Right lobe of liver (tissue), 4 donors: Measurements from ENCODE around the gene CCDC197.

Experiments
- POLR2A ChIP-seq: fragments of 450-650 bp; IDR thresholded peaks from one replicate; pipeline ENCODE4 v1.6.1; 2017; ENCODE audit warnings: antibody characterized with exemption, mild to moderate bottlenecking
- TF ChIP-seq, protein P1 (sequence below), 4 donors: fragments of 200-600 bp in 3 of 4; fragments of 450-650 bp in 1 of 4; IDR thresholded peaks; one replicate each; pipeline versions ENCODE4 v1.5.1 to v1.8.0; 2016 to 2022; ENCODE audit warnings: antibody characterized with exemption in 4 of 4, mild to moderate bottlenecking in 2 of 4
- donor health status: DM: no; HTN: no; CAD: no.
- donor health status: DM: no; HTN: no; CAD: no.
- donor health status: DM: no; HTN: yes; CAD: no.

DNA sequence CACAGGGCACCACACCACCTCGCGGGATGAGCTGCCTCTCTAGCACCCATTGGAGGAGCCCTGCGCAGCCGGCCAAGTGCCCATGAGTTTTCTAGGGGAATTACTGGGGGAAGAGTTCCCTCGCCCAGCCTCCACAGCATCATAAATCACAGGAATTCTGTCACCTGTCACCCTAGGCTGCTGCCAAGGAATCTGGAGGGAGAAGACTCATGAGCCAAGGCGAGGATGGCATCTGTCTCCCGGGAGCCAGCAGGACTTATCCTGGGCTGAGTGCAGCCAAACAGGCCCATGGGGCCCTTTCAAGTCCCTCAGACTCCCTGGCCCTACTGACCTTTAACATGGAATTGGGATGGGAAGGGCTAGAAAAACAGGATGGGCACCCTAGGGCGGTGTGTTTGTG is 21.2 kb downstream of the CCDC197 start:
- TF ChIP-seq, protein P1, sequence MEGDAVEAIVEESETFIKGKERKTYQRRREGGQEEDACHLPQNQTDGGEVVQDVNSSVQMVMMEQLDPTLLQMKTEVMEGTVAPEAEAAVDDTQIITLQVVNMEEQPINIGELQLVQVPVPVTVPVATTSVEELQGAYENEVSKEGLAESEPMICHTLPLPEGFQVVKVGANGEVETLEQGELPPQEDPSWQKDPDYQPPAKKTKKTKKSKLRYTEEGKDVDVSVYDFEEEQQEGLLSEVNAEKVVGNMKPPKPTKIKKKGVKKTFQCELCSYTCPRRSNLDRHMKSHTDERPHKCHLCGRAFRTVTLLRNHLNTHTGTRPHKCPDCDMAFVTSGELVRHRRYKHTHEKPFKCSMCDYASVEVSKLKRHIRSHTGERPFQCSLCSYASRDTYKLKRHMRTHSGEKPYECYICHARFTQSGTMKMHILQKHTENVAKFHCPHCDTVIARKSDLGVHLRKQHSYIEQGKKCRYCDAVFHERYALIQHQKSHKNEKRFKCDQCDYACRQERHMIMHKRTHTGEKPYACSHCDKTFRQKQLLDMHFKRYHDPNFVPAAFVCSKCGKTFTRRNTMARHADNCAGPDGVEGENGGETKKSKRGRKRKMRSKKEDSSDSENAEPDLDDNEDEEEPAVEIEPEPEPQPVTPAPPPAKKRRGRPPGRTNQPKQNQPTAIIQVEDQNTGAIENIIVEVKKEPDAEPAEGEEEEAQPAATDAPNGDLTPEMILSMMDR (IDR thresholded peaks at IDR 0.05) = no peak
- TF ChIP-seq POLR2A = no peak
